MM.1S (cell line): Measurements from ENCODE around the gene RPS6KA2.

Source experiments
- DNase-seq: peaks from one replicate; pipeline ENCODE4 v3.0.0-alpha.2; 2015
- H2AFZ ChIP-seq: fragments of 300-600 bp; sonication (generic); 2 replicates; pipeline ENCODE4 v1.6.0; 2016; ENCODE audit warnings: antibody characterized with exemption, low read length
- H3F3A ChIP-seq: fragments of 300-600 bp; sonication (generic); 2 replicates; pipeline ENCODE4 v1.6.1; 2016; ENCODE audit warnings: mild to moderate bottlenecking, antibody characterized with exemption, low read length, moderate library complexity, mixed read lengths; ENCODE audit not compliant: insufficient read depth
- H3K27ac ChIP-seq: fragments of 300-600 bp; sonication (generic); 2 replicates; pipeline ENCODE4 v1.5.1; 2016; ENCODE audit warnings: mild to moderate bottlenecking, low read length
- H3K27me3 ChIP-seq: fragments of 300-600 bp; sonication (generic); replicated peaks from 2 replicates; pipeline ENCODE4 v1.6.0; 2016; ENCODE audit warnings: low read length; ENCODE audit not compliant: insufficient read depth
- H3K36me3 ChIP-seq: fragments of 300-600 bp; sonication (generic); replicated peaks from 2 replicates; pipeline ENCODE4 v1.6.1; 2016; ENCODE audit warnings: mild to moderate bottlenecking, low read length, mixed read lengths; ENCODE audit not compliant: insufficient read depth
- H3K4me1 ChIP-seq: fragments of 300-600 bp; sonication (generic); 2 replicates; pipeline ENCODE4 v1.6.1; 2016; ENCODE audit warnings: low read length, mixed read lengths
- H3K4me2 ChIP-seq: fragments of 300-600 bp; sonication (generic); 2 replicates; pipeline ENCODE4 v1.6.0; 2016; ENCODE audit warnings: low read depth, low read length
- H3K4me3 ChIP-seq: fragments of 300-600 bp; sonication (generic); 2 replicates; pipeline ENCODE4 v1.5.1; 2016; ENCODE audit warnings: low read length, mixed read lengths
- H3K79me2 ChIP-seq: fragments of 300-600 bp; sonication (generic); 2 replicates; pipeline ENCODE4 v1.6.1; 2016; ENCODE audit warnings: mixed run types, low read length, mixed read lengths
- H3K9ac ChIP-seq: fragments of 300-600 bp; sonication (generic); 2 replicates; pipeline ENCODE4 v1.6.1; 2016; ENCODE audit warnings: low read length, mixed read lengths
- H3K9me2 ChIP-seq: fragments of 300-600 bp; sonication (generic); replicated peaks from 2 replicates; pipeline ENCODE4 v1.6.1; 2016; ENCODE audit warnings: mild to moderate bottlenecking, low read length, mixed read lengths; ENCODE audit not compliant: insufficient read depth
- H3K9me3 ChIP-seq: fragments of 300-600 bp; sonication (generic); replicated peaks from 2 replicates; pipeline ENCODE4 v1.6.1; 2016; ENCODE audit warnings: mild to moderate bottlenecking, low read length, mixed read lengths; ENCODE audit not compliant: insufficient read depth
- H4K20me1 ChIP-seq: fragments of 300-600 bp; sonication (generic); 2 replicates; pipeline ENCODE4 v1.6.1; 2016; ENCODE audit warnings: mild to moderate bottlenecking, low read length, moderate library complexity, mixed read lengths; ENCODE audit not compliant: insufficient read depth
- EZH2 ChIP-seq: fragments of 300-600 bp; sonication (generic); optimal IDR thresholded peaks from 2 replicates; pipeline ENCODE3; 2017; ENCODE audit warnings: low read depth, mild to moderate bottlenecking, antibody characterized with exemption, low read length, mixed read lengths
- EZH2phosphoT487 ChIP-seq: fragments of 300-600 bp; sonication (generic); IDR thresholded peaks from 2 replicates; pipeline ENCODE4 v1.6.1; 2018; ENCODE audit warnings: antibody characterized with exemption, low read length
- TF ChIP-seq, protein P1 (sequence below): fragments of 300-600 bp; sonication (generic); IDR thresholded peaks from 2 replicates; pipeline ENCODE4 v1.5.1; 2016; ENCODE audit warnings: antibody characterized with exemption, low read length, mixed read lengths

The RPS6KA2 gene

DNA sequence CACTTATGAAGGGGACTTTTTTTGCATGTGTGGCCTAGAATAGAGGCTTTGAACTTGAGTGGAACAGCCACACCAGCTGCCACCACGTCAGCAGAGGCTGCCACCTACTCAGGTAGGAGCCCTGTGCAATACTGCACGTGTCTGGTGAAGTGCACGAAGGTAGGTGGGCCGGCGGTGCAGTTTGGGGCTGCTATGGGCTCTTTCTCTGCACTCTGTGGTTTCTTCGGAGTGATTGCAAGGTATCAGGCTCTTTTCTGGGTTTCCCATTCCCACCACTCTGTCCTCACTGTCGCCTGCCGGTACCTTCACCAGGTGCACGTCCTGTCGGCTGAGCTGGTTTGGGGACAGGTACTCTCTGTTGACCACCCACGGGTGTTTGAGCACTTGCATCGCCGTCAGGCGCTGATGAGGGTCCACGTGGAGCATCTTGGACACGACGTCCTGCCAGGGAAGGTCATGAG is 213.5 kb downstream of the RPS6KA2 start:
- no peak for DNase-seq
- Histone ChIP-seq H3K27ac (no peak overlapping the region), H3K9me3 (no peaks in the 10 kb centered on the region), H3K27me3 (no peaks in the 10 kb centered on the region), H3K9ac (no peak overlapping the region), H3K4me1 (peaks cover 3% of the 10 kb centered on the region), H3K79me2 (no peaks in the 10 kb centered on the region), H3K4me2 (no peak overlapping the region), H3K9me2 (no peaks in the 10 kb centered on the region), H3K4me3 (no peak overlapping the region), H4K20me1 (no peaks in the 10 kb centered on the region), H3F3A (no peaks in the 10 kb centered on the region), H3K36me3 (no peaks in the 10 kb centered on the region), H2AFZ (no peak overlapping the region)
- TF ChIP-seq EZH2 (no peak), EZH2phosphoT487 (no peak)
- TF ChIP-seq, protein P1, sequence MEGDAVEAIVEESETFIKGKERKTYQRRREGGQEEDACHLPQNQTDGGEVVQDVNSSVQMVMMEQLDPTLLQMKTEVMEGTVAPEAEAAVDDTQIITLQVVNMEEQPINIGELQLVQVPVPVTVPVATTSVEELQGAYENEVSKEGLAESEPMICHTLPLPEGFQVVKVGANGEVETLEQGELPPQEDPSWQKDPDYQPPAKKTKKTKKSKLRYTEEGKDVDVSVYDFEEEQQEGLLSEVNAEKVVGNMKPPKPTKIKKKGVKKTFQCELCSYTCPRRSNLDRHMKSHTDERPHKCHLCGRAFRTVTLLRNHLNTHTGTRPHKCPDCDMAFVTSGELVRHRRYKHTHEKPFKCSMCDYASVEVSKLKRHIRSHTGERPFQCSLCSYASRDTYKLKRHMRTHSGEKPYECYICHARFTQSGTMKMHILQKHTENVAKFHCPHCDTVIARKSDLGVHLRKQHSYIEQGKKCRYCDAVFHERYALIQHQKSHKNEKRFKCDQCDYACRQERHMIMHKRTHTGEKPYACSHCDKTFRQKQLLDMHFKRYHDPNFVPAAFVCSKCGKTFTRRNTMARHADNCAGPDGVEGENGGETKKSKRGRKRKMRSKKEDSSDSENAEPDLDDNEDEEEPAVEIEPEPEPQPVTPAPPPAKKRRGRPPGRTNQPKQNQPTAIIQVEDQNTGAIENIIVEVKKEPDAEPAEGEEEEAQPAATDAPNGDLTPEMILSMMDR: no peak

DNA sequence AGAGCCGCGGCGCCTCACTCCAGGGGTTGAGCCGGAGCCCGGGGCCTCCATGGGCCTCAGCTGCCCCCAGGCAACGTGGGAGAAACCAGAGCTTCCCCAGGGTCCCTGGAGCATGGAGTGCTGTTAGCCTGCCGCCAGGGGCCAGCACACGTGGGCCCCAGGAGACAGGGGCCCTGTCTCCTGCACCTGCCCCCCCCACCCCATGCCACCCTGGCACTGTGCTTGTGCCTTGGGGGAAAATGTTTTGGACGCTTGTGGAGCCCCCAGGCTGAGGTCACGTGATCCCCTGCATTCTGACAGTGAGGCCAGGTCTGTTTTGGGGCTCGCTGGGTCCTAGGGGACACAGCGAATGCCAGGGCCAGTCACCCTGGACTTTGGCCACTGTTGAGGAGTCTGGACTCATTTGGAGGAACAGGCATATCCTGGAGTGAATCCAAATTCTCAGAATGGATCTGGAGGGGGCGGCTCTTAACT is 214.1 kb downstream of the RPS6KA2 start:
- Histone ChIP-seq H3K27me3 (no peaks in the 10 kb centered on the region), H3K9ac (no peak overlapping the region), H3K36me3 (no peaks in the 10 kb centered on the region), H3K27ac (no peak overlapping the region), H3K79me2 (no peaks in the 10 kb centered on the region), H4K20me1 (no peaks in the 10 kb centered on the region), H2AFZ (no peak overlapping the region), H3K4me3 (no peak overlapping the region), H3K4me1 (no peaks in the 10 kb centered on the region), H3K4me2 (no peak overlapping the region), H3K9me3 (no peaks in the 10 kb centered on the region), H3K9me2 (no peaks in the 10 kb centered on the region), H3F3A (no peaks in the 10 kb centered on the region)
- DNase-seq: no peak
- TF ChIP-seq EZH2 (no peak), EZH2phosphoT487 (no peak)
- TF ChIP-seq, protein P1: no peak

DNA sequence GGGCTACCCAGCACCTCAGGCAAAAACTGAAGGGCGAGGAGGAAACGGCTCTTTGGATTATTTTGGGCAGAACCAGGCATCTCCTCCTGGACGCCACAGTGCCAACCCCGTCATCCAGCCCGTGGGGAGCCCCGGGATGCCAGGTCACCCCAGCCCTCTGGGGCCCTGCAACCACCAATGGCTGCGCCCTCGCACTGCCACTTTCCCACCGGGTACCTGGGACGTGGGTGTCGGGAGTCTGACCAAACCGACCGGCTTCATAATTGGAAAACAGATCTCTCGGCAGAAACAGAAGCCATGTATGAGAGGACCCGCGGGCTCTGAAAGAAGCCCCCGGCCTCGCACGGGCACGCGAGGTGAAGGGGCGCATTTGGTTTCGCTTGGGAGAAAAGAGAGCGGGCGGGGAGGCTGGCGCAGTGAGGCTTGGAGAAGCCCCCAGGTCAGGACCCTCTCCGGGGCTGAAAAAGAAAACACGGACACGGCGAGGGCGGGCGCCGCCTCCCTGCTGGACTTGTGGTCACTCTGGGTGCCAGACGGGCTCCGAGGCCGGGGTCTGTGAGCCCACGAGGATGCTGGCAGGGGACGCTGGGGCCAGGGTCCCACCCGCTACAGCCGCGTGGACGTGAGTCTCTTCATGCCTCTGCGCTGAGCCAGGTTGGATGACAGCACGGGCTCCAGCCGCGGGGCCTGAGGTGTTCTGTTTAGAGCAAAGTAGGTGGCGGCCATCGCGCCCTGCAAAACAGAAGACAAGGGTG is 214.7 kb downstream of the RPS6KA2 start:
- no peaks in the 10 kb centered on the region for H3K4me1 ChIP-seq
- no peaks in the 10 kb centered on the region for H4K20me1 ChIP-seq
- no peak overlapping the region for H3K27ac ChIP-seq
- no peaks in the 10 kb centered on the region for H3K36me3 ChIP-seq
- no peak overlapping the region for H3K9ac ChIP-seq
- H3K4me2 ChIP-seq: no peak overlapping the region
- no peaks in the 10 kb centered on the region for H3K79me2 ChIP-seq
- no peaks in the 10 kb centered on the region for H3K27me3 ChIP-seq
- TF ChIP-seq, protein P1: no peak
- TF ChIP-seq EZH2 (no peak), EZH2phosphoT487 (no peak)
- DNase-seq: no peak
- no peak overlapping the region for H3K4me3 ChIP-seq
- no peaks in the 10 kb centered on the region for H3K9me2 ChIP-seq
- no peaks in the 10 kb centered on the region for H3F3A ChIP-seq
- no peaks in the 10 kb centered on the region for H3K9me3 ChIP-seq
- H2AFZ ChIP-seq: no peak overlapping the region
